HG03175 (cell line): ENCODE data around the gene UTS2R.

Experiments used
- ATAC-seq: cut with Tn5 transposase; IDR thresholded peaks from one replicate; pipeline ENCODE4 v1.9.1; 2021; ENCODE audit warnings: mild to moderate bottlenecking, moderate library complexity; ENCODE audit not compliant: unreplicated experiment

The UTS2R gene

GRCh38 chr17:82371333-82372248, at the start of gene UTS2R:
Gene UTS2R (plus strand): TSS chr17:82371765. CDS start chr17:82374325, 2,560 bp downstream.
- ATAC-seq = no peak

- ATAC-seq = no peak
These were observed 49.6 kb upstream of the UTS2R start for GRCh38 chr17:82321947-82322466.

- ATAC-seq = no peak
These were observed 48.8 kb upstream of the UTS2R start for GRCh38 chr17:82322526-82323453.

GRCh38 chr17:82323514-82324234, 47.9 kb upstream of the UTS2R start:
- ATAC-seq = no peak

GRCh38 chr17:82324566-82325285, 46.8 kb upstream of the UTS2R start:
- ATAC-seq = no peak

GRCh38 chr17:82325286-82326180, 46.0 kb upstream of the UTS2R start:
- ATAC-seq = no peak

GRCh38 chr17:82327289-82327688, 44.3 kb upstream of the UTS2R start:
- no peak for ATAC-seq

- no peak for ATAC-seq
These were observed 43.8 kb upstream of the UTS2R start for GRCh38 chr17:82327757-82328140.

GRCh38 chr17:82328141-82328993, 43.2 kb upstream of the UTS2R start:
- no peak for ATAC-seq

- no peak for ATAC-seq
These were observed 42.5 kb upstream of the UTS2R start for GRCh38 chr17:82328994-82329507.

GRCh38 chr17:82329683-82330321, 41.8 kb upstream of the UTS2R start:
- ATAC-seq = no peak

GRCh38 chr17:82330322-82331239, 41.0 kb upstream of the UTS2R start:
- ATAC-seq = no peak

GRCh38 chr17:82331345-82331939, 40.1 kb upstream of the UTS2R start:
- no peak for ATAC-seq

GRCh38 chr17:82332669-82333278, 38.8 kb upstream of the UTS2R start:
- no peak for ATAC-seq
